HepG2 (cell line): ENCODE results near the gene NGB. TPM values are rescaled to one million over a fixed set of nuclear protein-coding genes. Genes with fewer than 3 reads are reported as not detected.

Experiments
- NCOA1 ChIP-seq: sonication (generic); formaldehyde crosslinking; IDR thresholded peaks from 2 replicates; pipeline ENCODE4 v1.9.0; 2021; ENCODE audit warnings: missing genetic modification reagents
- SKIL ChIP-seq: sonication (generic); formaldehyde crosslinking; IDR thresholded peaks from 2 replicates; pipeline ENCODE4 v1.8.0; 2022; ENCODE audit warnings: missing genetic modification reagents, mild to moderate bottlenecking, moderate library complexity, borderline replicate concordance
- TFDP1 ChIP-seq: IDR thresholded peaks from 2 replicates; pipeline ENCODE4 v1.6.1; 2016; ENCODE audit warnings: missing compliant biosample characterization, missing genetic modification reagents, borderline replicate concordance
- ZNF646 ChIP-seq: sonication (generic); formaldehyde crosslinking; IDR thresholded peaks from 2 replicates; pipeline ENCODE4 v1.9.0; 2021; ENCODE audit warnings: mild to moderate bottlenecking, missing genetic modification reagents
- polyA plus RNA-seq, 8 experiments: library from polyadenylated mRNA; depleted of rRNA in 3 of 8; stranded (reverse) in 7 of 8; unstranded in 1 of 8; fragments of >200 nt; fragmentation: Illumina TruSeq in 4 of 8; extraction: Trizol in 4 of 8; gene quantifications; 2 replicates each; pipeline versions ENCODE4 v1.2.1 to v1.2.3, GENCODE V29; 2011 to 2016; ENCODE audit warnings: low read depth in 4 of 8, missing spikeins in 1 of 8, mixed read lengths in 1 of 8; ENCODE audit not compliant: insufficient read depth in 1 of 8
- total RNA-seq, 5 experiments: library from RNA; depleted of rRNA; stranded (reverse); fragments of >200 nt; fragmentation: Illumina TruSeq; extraction: Trizol; gene quantifications; 2 replicates each; pipeline ENCODE4 v1.2.3, GENCODE V29; 2016; ENCODE audit warnings: low read depth in 1 of 5

The NGB gene
- total and polyA plus RNA-seq, 2 of the 13 experiments (the other 11 are each of a cell fraction or from before 2014, with no cell fraction given), result 0.04 TPM; not detected in 1

GRCh38 chr14:77236814-77237213 is 34.2 kb downstream of the NGB start (continued):
- TF ChIP-seq TFDP1, result no peak
- no peak for TF ChIP-seq SKIL (CRISPR knock-in tag)
- no peak for TF ChIP-seq NCOA1 (CRISPR knock-in tag)
- no peak for TF ChIP-seq ZNF646 (CRISPR knock-in tag)
